Stimulated activated CD4-positive, alpha-beta T cell treated with anti-CD3 and anti-CD28 coated beads, Interleukin-2, amount 100 ng/mL, for 24 hours (primary cell): ENCODE measurements around the gene SCLY.

ENCODE experiments used
- DNase-seq, 2 donors: peaks; one replicate each; pipeline ENCODE4 v3.0.0-alpha.2; 2020

The SCLY gene

GRCh38 chr2:238128534-238129001 lies 67.8 kb downstream of the SCLY start:
- no peak for DNase-seq

- no peak for DNase-seq
Measured at GRCh38 chr2:238129166-238130010, 68.6 kb downstream of the SCLY start.

GRCh38 chr2:238130111-238130695 lies 69.4 kb downstream of the SCLY start:
- no peak for DNase-seq

- no peak for DNase-seq
Measured at GRCh38 chr2:238130696-238131628, 70.2 kb downstream of the SCLY start.

GRCh38 chr2:238131761-238132462 lies 71.1 kb downstream of the SCLY start:
- no peak for DNase-seq

GRCh38 chr2:238132463-238133450 lies 72.0 kb downstream of the SCLY start:
- no peak for DNase-seq

- no peak for DNase-seq
Measured at GRCh38 chr2:238133499-238134392, 72.9 kb downstream of the SCLY start.

GRCh38 chr2:238134393-238134785 lies 73.6 kb downstream of the SCLY start:
- DNase-seq, result no peak

GRCh38 chr2:238135601-238136150 lies 74.9 kb downstream of the SCLY start:
- DNase-seq, result no peak

GRCh38 chr2:238136820-238137537 lies 76.2 kb downstream of the SCLY start:
- no peak for DNase-seq

GRCh38 chr2:238137885-238138284 lies 77.1 kb downstream of the SCLY start:
- no peak for DNase-seq

GRCh38 chr2:238138331-238139195 lies 77.8 kb downstream of the SCLY start, which contains the start of gene KLHL30:
Gene KLHL30 (plus strand): TSS chr2:238138668. CDS start chr2:238140755, 2,087 bp downstream.
- no peak for DNase-seq

GRCh38 chr2:238139196-238140039 lies 78.6 kb downstream of the SCLY start:
- peak; percentile 35 to 59 for DNase-seq

GRCh38 chr2:238140040-238140439 lies 79.2 kb downstream of the SCLY start:
- DNase-seq, result no peak

GRCh38 chr2:238140721-238141540 lies 80.1 kb downstream of the SCLY start:
- DNase-seq, result no peak
